Mesothelial cell of epicardium (in vitro differentiated cells): Measurements from ENCODE around the gene SPDYC. TPM values are rescaled to one million over a fixed set of nuclear protein-coding genes. Genes with fewer than 3 reads are reported as not detected.
"Not testable (repeated sequence)": the region's sequence is repeated elsewhere in the genome, so short reads cannot be mapped to it uniquely, and the experiment has no call there.

Experiments used
- DNase-seq, 2 experiments: peaks; one replicate each; pipeline ENCODE4 v3.0.0; 2021; ENCODE audit warnings: low spot score in 2 of 2; ENCODE audit not compliant: unreplicated experiment in 2 of 2
- H3K27ac Mint-ChIP-seq: 2 replicates; pipeline ENCODE4 v1.8.0; 2021; ENCODE audit warnings: mixed read lengths
- H3K27me3 Mint-ChIP-seq: 2 replicates; pipeline ENCODE4 v1.8.0; 2021; ENCODE audit warnings: low read depth, mixed read lengths
- H3K36me3 Mint-ChIP-seq: 2 replicates; pipeline ENCODE4 v1.8.0; 2021; ENCODE audit warnings: mixed read lengths
- H3K4me1 Mint-ChIP-seq: 2 replicates; pipeline ENCODE4 v1.8.0; 2021; ENCODE audit warnings: mixed read lengths
- H3K4me3 Mint-ChIP-seq: 2 replicates; pipeline ENCODE4 v1.8.0; 2021; ENCODE audit warnings: mild to moderate bottlenecking, moderate library complexity, mixed read lengths
- H3K9me3 Mint-ChIP-seq: 2 replicates; pipeline ENCODE4 v1.8.0; 2021; ENCODE audit warnings: mixed read lengths
- total RNA-seq: library from RNA; stranded (reverse); gene quantifications from 3 replicates; pipeline ENCODE4 v1.2.1, GENCODE V29; 2021
- TF ChIP-seq, protein P1 (sequence below): fragments of 200-600 bp; sonication (generic); IDR thresholded peaks from one replicate; pipeline ENCODE4 v1.5.0; 2021; ENCODE audit warnings: antibody characterized with exemption; ENCODE audit not compliant: unreplicated experiment

The SPDYC gene
- total RNA-seq, 1 donor from 2014 or later: not detected

DNA sequence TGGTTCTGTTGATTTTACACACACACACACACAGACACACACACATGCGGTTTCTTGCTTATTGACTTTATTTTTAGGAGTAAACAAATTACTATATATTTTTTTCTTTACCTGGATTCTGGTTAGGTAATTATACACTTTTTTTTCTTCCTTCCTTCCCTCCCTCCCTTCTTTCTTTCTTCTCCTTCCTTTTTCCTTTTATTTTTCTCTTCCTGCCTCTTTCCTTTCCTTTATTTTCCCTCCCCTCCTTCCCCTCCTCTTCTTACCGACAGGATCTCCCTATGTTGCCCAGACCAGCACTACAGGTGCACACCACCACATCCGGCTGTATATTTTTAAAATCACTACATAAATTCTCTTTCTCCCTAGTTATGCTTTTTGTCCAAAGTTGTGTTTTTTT lies 3.1 kb upstream of the SPDYC start:
- no peaks in the 10 kb centered on the region for H3K36me3 Mint-ChIP-seq
- H3K27me3 Mint-ChIP-seq: no peaks in the 10 kb centered on the region
- H3K4me3 Mint-ChIP-seq: no peak overlapping the region
- no peaks in the 10 kb centered on the region for H3K4me1 Mint-ChIP-seq
- H3K9me3 Mint-ChIP-seq: no peaks in the 10 kb centered on the region
- no peak for DNase-seq
- H3K27ac Mint-ChIP-seq: no peak overlapping the region
- TF ChIP-seq, protein P1, sequence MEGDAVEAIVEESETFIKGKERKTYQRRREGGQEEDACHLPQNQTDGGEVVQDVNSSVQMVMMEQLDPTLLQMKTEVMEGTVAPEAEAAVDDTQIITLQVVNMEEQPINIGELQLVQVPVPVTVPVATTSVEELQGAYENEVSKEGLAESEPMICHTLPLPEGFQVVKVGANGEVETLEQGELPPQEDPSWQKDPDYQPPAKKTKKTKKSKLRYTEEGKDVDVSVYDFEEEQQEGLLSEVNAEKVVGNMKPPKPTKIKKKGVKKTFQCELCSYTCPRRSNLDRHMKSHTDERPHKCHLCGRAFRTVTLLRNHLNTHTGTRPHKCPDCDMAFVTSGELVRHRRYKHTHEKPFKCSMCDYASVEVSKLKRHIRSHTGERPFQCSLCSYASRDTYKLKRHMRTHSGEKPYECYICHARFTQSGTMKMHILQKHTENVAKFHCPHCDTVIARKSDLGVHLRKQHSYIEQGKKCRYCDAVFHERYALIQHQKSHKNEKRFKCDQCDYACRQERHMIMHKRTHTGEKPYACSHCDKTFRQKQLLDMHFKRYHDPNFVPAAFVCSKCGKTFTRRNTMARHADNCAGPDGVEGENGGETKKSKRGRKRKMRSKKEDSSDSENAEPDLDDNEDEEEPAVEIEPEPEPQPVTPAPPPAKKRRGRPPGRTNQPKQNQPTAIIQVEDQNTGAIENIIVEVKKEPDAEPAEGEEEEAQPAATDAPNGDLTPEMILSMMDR: no peak

DNA sequence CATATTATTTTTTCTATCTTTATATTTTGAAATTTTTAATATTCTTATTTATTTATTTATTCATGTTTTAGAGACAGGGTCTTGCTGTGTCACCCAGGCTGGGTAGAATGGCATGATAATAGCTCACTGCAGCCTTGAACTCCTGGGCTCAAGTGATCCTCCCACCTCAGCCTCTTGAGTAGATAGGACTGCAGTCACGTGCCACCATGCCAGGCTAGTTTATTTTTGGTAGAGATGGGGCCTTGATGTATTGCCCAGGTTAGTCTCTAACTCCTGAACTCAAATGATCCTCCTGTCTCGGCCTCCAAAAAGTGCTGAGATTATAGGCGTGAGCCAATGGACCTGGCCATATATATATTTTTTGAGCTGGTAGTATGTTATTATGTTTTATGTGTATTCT lies 2.4 kb upstream of the SPDYC start:
- no peak overlapping the region for H3K4me3 Mint-ChIP-seq
- no peaks in the 10 kb centered on the region for H3K4me1 Mint-ChIP-seq
- no peak overlapping the region for H3K27ac Mint-ChIP-seq
- H3K27me3 Mint-ChIP-seq: no peaks in the 10 kb centered on the region
- no peaks in the 10 kb centered on the region for H3K9me3 Mint-ChIP-seq
- TF ChIP-seq, protein P1: no peak
- H3K36me3 Mint-ChIP-seq: no peaks in the 10 kb centered on the region
- no peak for DNase-seq

DNA sequence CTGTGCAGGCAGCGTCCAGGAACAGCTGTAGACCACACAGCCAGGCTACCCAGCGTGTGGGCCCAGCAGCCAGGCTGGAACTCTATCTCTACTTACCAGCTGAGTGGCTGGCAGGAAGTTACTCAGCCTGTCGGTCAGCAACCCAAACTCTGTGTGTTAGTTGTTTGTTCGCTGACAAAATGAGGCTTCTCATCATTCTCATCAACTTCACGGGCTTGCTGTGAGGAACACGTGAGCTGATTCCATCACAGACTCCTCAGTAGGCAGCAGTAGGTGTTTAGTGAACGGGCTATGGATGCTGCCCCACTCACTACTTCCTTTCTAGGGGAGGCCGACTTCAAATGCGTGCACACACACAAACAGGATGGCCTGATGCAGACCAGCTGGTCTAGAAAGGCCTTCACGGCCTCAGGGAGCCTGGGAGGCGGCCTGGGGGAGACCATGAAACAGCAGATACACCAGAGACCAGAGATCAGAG lies 830 bp upstream of the SPDYC start:
- no peaks in the 10 kb centered on the region for H3K9me3 Mint-ChIP-seq
- H3K4me1 Mint-ChIP-seq: peaks cover 2% of the 10 kb centered on the region
- H3K27ac Mint-ChIP-seq: peak overlapping the region; percentile 14
- no peaks in the 10 kb centered on the region for H3K36me3 Mint-ChIP-seq
- no peak overlapping the region for H3K4me3 Mint-ChIP-seq
- no peaks in the 10 kb centered on the region for H3K27me3 Mint-ChIP-seq
- no peak for DNase-seq
- TF ChIP-seq, protein P1: no peak

- no peaks in the 10 kb centered on the region for H3K36me3 Mint-ChIP-seq
- no peak for DNase-seq
- H3K4me1 Mint-ChIP-seq: peaks cover 5% of the 10 kb centered on the region
- TF ChIP-seq, protein P1: no peak
- H3K27ac Mint-ChIP-seq: no peak overlapping the region
- H3K4me3 Mint-ChIP-seq: no peak overlapping the region
- H3K27me3 Mint-ChIP-seq: no peaks in the 10 kb centered on the region
- no peaks in the 10 kb centered on the region for H3K9me3 Mint-ChIP-seq
Measured at GRCh38 chr11:65172600-65172999, 2.6 kb downstream of the SPDYC start.

DNA sequence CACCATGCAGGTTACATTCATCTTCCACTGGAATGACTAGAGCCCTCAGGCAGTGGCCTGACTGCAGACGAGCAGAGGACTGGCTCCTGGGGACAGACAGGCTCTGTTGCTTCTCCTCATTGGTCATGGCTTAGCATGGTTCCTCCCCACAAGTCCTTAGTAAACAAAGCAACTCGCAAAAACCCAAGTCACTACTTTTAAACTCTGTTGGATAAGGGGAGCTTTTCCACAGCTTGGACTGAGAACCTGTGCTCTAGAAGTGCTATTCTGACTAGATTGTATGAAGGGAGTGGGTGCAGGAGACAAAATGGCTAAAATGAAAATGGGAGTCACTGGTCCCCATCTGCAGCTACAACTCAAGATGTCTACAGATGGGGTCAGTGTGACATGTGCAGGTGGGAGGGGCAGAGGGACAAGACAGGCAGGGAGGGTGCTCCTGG lies 4.6 kb downstream of the SPDYC start:
- not testable (repeated sequence) for H3K36me3 Mint-ChIP-seq, H3K4me3 Mint-ChIP-seq, H3K27me3 Mint-ChIP-seq, H3K9me3 Mint-ChIP-seq, H3K27ac Mint-ChIP-seq, DNase-seq, H3K4me1 Mint-ChIP-seq

DNA sequence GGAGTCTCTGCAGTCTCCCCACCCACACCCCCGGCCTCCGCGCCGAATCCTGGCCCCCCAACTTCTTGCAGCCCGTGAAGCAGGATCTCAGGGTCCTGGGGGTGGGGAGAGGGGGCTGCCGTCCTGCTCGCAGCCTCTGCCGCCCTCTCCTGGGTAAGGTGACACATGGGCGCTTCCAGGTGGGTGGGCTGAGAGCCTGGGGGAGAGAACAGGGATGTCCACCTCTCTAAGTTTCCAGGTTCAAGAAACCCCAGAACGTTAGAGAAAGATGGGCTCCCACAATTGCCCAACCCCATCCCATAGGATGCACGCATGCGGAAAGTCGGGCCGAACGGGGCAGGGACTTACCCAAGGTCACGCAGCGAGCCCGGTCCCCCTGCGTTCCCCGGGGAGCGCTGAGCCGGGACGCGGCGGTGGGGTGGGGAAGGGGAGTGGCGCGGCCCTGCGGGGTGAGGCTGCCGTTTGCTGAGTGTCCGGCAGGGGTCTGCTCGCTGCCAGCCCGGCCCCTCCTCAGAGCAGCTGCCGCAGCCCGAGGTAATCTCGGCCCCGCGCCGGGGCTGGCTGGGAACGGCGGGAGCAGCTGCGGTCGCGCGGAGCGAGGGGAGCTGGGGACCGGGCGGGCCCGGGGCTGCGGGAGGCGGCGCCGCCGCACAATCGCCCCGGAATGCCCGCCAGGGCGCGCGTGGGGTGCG lies 11.0 kb downstream of the SPDYC start:
- H3K36me3 Mint-ChIP-seq: peaks cover 2% of the 10 kb centered on the region
- H3K9me3 Mint-ChIP-seq: no peaks in the 10 kb centered on the region
- TF ChIP-seq, protein P1: peak; percentile 80
- no peaks in the 10 kb centered on the region for H3K27me3 Mint-ChIP-seq
- peak overlapping the region; percentile 89 for H3K4me3 Mint-ChIP-seq
- H3K4me1 Mint-ChIP-seq: peaks cover 21% of the 10 kb centered on the region
- H3K27ac Mint-ChIP-seq: peak overlapping the region; percentile 82
- peak; percentile 72 to 83 for DNase-seq
